OCI-LY1 (cell line): ENCODE data around the gene DPH6.

Experiments
- EZH2 ChIP-seq: fragments of 200-600 bp; sonication (generic), shearing (Covaris generic); IDR thresholded peaks from 2 replicates; pipeline ENCODE4 v1.8.0; 2017; ENCODE audit warnings: borderline replicate concordance, mixed run types, mild to moderate bottlenecking, antibody characterized with exemption, low read length, moderate library complexity, mixed read lengths
- TF ChIP-seq, protein P1 (sequence below): fragments of 200-600 bp; sonication (generic), shearing (Covaris generic); IDR thresholded peaks from 2 replicates; pipeline ENCODE4 v1.5.1; 2017; ENCODE audit warnings: mild to moderate bottlenecking, antibody characterized with exemption, low read length, moderate library complexity, mixed read lengths

DNA sequence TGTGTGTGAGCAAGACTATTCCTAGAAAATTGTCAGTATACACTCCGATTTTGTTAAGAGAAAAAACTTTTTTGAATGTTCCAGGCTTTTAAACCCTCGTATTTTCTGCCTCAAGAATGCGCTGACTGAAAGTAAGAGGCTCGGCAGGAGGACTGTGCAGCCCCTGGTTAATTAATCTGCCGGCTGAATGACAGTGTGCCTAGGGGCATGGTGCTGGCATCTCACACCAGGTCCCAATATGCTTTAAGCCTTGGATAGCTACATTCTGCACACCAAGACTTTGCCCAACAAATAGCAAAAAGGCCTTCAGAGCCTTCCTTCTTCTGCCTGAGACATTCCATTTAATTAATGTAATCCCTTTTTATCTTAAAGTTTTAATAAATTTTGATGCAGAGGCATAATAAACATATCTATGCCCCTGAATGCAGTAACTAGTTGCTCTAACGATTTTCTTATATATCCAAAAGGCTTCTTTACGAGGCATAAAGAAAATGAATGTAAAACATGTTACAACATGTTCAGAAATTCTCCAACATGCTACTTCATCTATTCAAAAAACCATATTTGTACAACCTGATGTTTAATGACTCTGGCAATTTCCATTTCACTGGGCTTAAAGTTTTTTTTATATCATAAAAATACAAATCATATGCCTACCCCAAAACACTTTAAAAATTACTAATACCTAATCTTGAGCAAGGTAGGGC is 37.9 kb downstream of the DPH6 start:
- TF ChIP-seq, protein P1, sequence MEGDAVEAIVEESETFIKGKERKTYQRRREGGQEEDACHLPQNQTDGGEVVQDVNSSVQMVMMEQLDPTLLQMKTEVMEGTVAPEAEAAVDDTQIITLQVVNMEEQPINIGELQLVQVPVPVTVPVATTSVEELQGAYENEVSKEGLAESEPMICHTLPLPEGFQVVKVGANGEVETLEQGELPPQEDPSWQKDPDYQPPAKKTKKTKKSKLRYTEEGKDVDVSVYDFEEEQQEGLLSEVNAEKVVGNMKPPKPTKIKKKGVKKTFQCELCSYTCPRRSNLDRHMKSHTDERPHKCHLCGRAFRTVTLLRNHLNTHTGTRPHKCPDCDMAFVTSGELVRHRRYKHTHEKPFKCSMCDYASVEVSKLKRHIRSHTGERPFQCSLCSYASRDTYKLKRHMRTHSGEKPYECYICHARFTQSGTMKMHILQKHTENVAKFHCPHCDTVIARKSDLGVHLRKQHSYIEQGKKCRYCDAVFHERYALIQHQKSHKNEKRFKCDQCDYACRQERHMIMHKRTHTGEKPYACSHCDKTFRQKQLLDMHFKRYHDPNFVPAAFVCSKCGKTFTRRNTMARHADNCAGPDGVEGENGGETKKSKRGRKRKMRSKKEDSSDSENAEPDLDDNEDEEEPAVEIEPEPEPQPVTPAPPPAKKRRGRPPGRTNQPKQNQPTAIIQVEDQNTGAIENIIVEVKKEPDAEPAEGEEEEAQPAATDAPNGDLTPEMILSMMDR = no peak
- no peak for TF ChIP-seq EZH2
